ENCODE results near the gene ALDH18A1.

The ALDH18A1 gene

GRCh38 chr10:95569368-95569767, 87.1 kb downstream of the ALDH18A1 start:
- DNase-seq (ENCODE audit: low read depth), result no peak
- no peak overlapping the region for H3K4me3 ChIP-seq (ENCODE audit: control insufficient read depth, low read depth, low read length)
- no peak for TF ChIP-seq CTCF (IDR thresholded peaks at IDR 0.05; ENCODE audit: control insufficient read depth, insufficient read depth, low read depth, low read length, missing control alignments)

DNA sequence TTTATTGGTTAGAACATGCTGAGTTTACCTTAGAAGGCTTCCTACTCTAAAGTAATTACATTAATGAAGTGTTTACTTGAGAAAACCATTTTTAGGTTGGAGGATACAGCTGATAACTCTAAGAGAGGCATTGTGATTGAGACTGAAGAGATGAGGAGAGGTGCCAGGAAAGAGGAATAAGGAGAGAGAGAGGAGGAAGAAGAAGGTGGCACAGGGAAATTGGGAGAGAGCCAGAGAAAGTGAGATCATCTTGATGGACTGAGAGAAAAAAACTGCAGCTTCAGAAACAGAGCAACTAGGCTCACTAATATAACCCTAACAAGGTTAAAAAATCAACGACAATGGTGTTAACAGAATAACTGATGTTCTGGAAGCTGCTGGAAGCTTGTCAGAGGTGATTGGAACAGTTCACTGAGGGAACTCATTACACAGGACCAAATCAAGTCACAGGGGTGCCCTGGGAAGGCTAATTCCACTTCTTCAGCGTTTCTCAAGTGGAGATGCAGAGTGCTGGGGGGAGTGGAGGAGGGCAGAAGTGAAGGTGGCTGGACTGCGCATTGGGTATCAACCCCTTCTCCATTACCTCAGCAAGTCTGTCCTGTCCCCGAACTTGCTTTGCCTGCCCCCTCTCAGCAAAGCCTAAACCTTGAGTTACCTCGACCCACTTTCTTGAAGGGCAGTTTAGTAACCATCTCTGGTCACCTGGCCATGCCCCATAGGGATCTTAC, 88.4 kb downstream of the ALDH18A1 start:
- no peak for DNase-seq (ENCODE audit: low read depth)
- no peak for TF ChIP-seq CTCF (IDR thresholded peaks at IDR 0.05; ENCODE audit: control insufficient read depth, insufficient read depth, low read depth, low read length, missing control alignments)
- H3K4me3 ChIP-seq (ENCODE audit: control insufficient read depth, low read depth, low read length), result no peak overlapping the region

DNA sequence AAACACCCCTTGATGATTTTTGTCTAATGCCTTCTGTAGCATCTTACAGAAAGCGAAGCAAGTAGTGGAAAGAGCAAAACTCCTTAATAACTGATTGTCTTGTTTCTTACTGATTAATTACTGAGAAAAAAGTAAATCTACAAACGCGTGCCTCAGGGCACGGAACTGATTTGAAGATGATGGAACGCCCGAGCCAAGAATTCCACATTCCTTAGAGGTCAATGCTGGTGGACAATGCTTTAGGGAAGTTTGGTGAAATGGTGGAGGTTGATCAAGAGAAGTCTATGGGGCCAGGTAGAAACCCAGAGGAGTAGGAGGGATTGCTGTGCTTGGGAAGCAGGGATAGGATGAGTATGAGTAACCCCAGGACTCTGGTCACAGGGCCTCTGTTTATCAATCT, 90.4 kb downstream of the ALDH18A1 start:
- no peak for TF ChIP-seq CTCF (IDR thresholded peaks at IDR 0.05; ENCODE audit: control insufficient read depth, insufficient read depth, low read depth, low read length, missing control alignments)

GRCh38 chr10:95565336-95565735, 91.2 kb downstream of the ALDH18A1 start:
- H3K4me3 ChIP-seq (ENCODE audit: control insufficient read depth, low read depth, low read length), result no peak overlapping the region
- no peak for TF ChIP-seq CTCF (IDR thresholded peaks at IDR 0.05; ENCODE audit: control insufficient read depth, insufficient read depth, low read depth, low read length, missing control alignments)
- DNase-seq (ENCODE audit: low read depth), result no peak

More for the DNA sequence above, 90.4 kb downstream of the ALDH18A1 start:
- H3K4me3 ChIP-seq (ENCODE audit: control insufficient read depth, low read depth, low read length), result no peak overlapping the region
- no peak for DNase-seq (ENCODE audit: low read depth)

DNA sequence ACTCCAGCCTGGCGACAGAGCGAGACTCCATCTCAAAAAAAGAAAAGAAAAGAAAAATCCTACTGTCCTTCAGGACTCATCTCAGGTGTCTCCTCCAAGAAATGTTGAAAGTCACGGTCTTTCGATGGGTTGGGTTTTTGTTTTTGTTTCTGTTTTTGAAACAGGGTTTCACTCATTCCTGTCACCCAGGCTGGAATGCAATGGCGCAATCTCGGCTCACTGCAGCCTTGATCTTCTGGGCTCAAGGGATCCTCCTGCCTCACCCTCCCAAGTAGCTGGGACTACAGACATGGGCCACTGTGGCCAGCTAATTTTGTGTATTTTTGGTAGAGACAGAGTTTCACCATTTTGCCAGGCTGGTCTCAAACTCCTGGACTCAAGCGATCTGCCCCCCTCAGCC, 92.2 kb downstream of the ALDH18A1 start:
- no peak overlapping the region for H3K4me3 ChIP-seq (ENCODE audit: control insufficient read depth, low read depth, low read length)
- no peak for TF ChIP-seq CTCF (IDR thresholded peaks at IDR 0.05; ENCODE audit: control insufficient read depth, insufficient read depth, low read depth, low read length, missing control alignments)
- no peak for DNase-seq (ENCODE audit: low read depth)

DNA sequence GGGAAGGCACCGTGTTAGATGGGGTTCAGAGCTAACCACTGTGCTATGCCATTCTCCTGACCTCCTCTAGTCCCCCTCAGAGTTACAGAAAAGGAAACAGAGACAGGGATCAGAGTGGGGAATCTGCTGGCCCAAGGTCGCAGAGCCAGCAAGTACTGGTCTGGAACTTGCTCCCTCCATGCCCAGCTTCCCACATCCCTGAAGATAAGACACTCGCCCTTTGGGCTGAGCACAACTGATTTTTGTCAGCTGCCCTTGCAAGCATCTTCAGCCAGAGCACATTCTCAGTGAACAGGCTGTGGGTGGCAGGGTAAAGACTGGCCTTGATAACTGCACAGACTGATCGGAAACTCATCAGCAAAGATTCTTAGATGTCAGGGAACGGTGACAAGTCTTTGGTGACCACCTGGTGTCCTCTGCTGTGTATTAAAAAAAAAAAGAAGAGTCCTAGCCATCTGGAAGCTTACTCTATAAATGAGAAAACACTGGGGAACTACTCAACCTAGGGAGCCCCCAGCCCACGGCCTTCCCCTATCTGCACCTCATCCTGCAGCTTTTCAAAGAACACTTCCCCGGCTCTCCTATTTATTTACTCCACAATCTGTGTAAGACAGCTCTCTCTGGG, 94.1 kb downstream of the ALDH18A1 start:
- no peak for TF ChIP-seq CTCF (IDR thresholded peaks at IDR 0.05; ENCODE audit: control insufficient read depth, insufficient read depth, low read depth, low read length, missing control alignments)

More for the DNA sequence above, 94.1 kb downstream of the ALDH18A1 start:
- DNase-seq (ENCODE audit: low read depth), result no peak
- no peak overlapping the region for H3K4me3 ChIP-seq (ENCODE audit: control insufficient read depth, low read depth, low read length)

Measured in AG09309 (cell line).